Astrocyte (in vitro differentiated cells and primary cell): Measurements from ENCODE around the gene MAP1LC3A. TPM values are rescaled to one million over a fixed set of nuclear protein-coding genes. Genes with fewer than 3 reads are reported as not detected.
"Not testable (repeated sequence)": the region's sequence is repeated elsewhere in the genome, so short reads cannot be mapped to it uniquely, and the experiment has no call there.

Experiments
- DNase-seq: peaks from one replicate; pipeline ENCODE4 v3.0.0-alpha.2; 2010; ENCODE audit warnings: low read depth
- FAIRE-seq: peaks from 2 replicates; lab custom pipeline; 2011; peaks lifted over from hg19 to GRCh38; lab: Jason Lieb, UNC
- H2AFZ ChIP-seq: 2 replicates; pipeline ENCODE4 v1.6.0; 2012; ENCODE audit warnings: low read depth, low read length, inconsistent platforms
- H3K27ac ChIP-seq: 2 replicates; pipeline ENCODE4 v1.5.1; 2011; ENCODE audit warnings: low read depth, low read length, inconsistent platforms
- H3K27me3 ChIP-seq: 2 replicates; pipeline ENCODE4 v1.6.0; 2011; ENCODE audit warnings: low read length, inconsistent platforms; ENCODE audit not compliant: insufficient read depth
- H3K36me3 ChIP-seq: 2 replicates; pipeline ENCODE4 v1.5.1; 2011; ENCODE audit warnings: low read length, inconsistent platforms; ENCODE audit not compliant: insufficient read depth
- H3K4me1 ChIP-seq: 2 replicates; pipeline ENCODE4 v1.5.1; 2011; ENCODE audit warnings: low read length, inconsistent platforms; ENCODE audit not compliant: insufficient read depth
- H3K4me2 ChIP-seq: 2 replicates; pipeline ENCODE4 v1.6.0; 2012; ENCODE audit warnings: low read length, inconsistent platforms
- H3K4me3 ChIP-seq: 2 replicates; pipeline ENCODE4 v1.5.1; 2011; ENCODE audit warnings: low read depth, mild to moderate bottlenecking, low read length, inconsistent platforms; ENCODE audit not compliant: insufficient read depth
- H3K79me2 ChIP-seq: 2 replicates; pipeline ENCODE4 v1.6.0; 2012; ENCODE audit warnings: mild to moderate bottlenecking, low read length, inconsistent platforms; ENCODE audit not compliant: insufficient read depth
- H3K9ac ChIP-seq: 2 replicates; pipeline ENCODE4 v1.6.0; 2012; ENCODE audit warnings: mild to moderate bottlenecking, low read length, inconsistent platforms
- H3K9me3 ChIP-seq: 2 replicates; pipeline ENCODE4 v1.5.1; 2012; ENCODE audit warnings: low read depth, mild to moderate bottlenecking, low read length, inconsistent platforms; ENCODE audit not compliant: insufficient read depth
- H4K20me1 ChIP-seq: 2 replicates; pipeline ENCODE4 v1.6.0; 2012; ENCODE audit warnings: low read length, inconsistent platforms; ENCODE audit not compliant: insufficient read depth
- H3K27ac Mint-ChIP-seq: one replicate; pipeline ENCODE4 v1.8.0; 2021; ENCODE audit warnings: mild to moderate bottlenecking, mixed read lengths; ENCODE audit not compliant: unreplicated experiment
- H3K27me3 Mint-ChIP-seq: one replicate; pipeline ENCODE4 v1.8.0; 2021; ENCODE audit warnings: low read depth, mixed read lengths; ENCODE audit not compliant: unreplicated experiment
- H3K36me3 Mint-ChIP-seq: one replicate; pipeline ENCODE4 v1.8.0; 2021; ENCODE audit warnings: low read depth, mixed read lengths; ENCODE audit not compliant: unreplicated experiment
- H3K4me1 Mint-ChIP-seq: one replicate; pipeline ENCODE4 v1.8.0; 2021; ENCODE audit warnings: low read depth, mixed read lengths; ENCODE audit not compliant: unreplicated experiment
- H3K4me3 Mint-ChIP-seq: one replicate; pipeline ENCODE4 v1.8.0; 2021; ENCODE audit warnings: mild to moderate bottlenecking, moderate library complexity, mixed read lengths; ENCODE audit not compliant: unreplicated experiment
- H3K9me3 Mint-ChIP-seq: one replicate; pipeline ENCODE4 v1.8.0; 2021; ENCODE audit warnings: mild to moderate bottlenecking, mixed read lengths; ENCODE audit not compliant: unreplicated experiment
- EZH2 ChIP-seq: IDR thresholded peaks from 2 replicates; pipeline ENCODE4 v1.6.1; 2012; ENCODE audit warnings: mild to moderate bottlenecking, low read length, inconsistent platforms; ENCODE audit not compliant: insufficient read depth
- total RNA-seq: library from RNA; stranded (reverse); gene quantifications from 2 replicates; pipeline ENCODE4 v1.2.1, GENCODE V29; 2021
- TF ChIP-seq, protein P1 (sequence below): IDR thresholded peaks from 2 replicates; pipeline ENCODE4 v1.5.1; 2011; ENCODE audit warnings: low read depth, mild to moderate bottlenecking, inconsistent platforms, low read length, moderate library complexity; ENCODE audit not compliant: insufficient read depth

The MAP1LC3A gene
- total RNA-seq, 1 donor from 2014 or later: 48.9 TPM

DNA sequence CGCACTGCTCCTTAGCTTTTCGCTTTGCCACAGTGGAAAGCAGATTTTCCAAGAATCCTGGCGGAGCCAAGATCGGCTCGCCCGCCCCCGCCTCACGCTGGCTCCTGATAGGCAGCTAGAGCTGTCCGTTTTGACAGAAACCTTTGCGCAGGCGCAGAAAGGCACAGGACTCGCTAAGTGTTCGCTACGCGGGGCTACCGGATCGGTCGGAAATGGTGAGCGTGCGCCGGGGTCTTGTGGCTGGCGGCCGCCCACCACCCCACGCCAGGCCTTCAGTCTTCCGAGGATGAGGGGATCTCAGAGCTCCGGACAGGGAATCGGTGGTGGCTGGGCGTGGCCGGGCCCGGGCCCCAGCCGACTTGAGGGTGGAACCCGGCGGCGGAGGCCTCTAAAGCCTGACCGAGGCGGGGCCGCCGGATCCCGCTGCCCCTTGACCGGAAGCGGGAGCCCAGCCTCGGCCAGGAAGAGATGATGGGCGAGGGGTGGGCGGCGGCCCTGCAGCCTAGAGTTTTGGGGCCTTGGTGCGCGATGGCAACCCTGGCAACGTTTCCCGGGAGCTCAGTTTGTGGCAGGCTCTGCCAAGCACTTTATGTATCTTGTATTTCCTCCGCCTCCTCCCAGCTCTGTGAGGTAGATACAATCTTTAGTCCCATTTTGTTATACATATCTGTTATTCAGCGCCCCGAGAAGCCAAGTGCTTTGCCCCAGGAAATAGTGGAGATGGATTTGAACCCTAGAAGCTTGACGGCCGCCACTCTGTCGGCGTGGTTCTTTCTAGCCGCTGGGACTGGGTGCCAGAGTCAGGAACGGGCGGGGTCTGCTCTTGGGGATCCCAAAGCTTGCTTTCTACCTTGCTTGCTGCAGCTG lies 42.0 kb upstream of the MAP1LC3A start, which contains the start of gene DYNLRB1:
Gene DYNLRB1, plus strand, starts transcription at position 176 of the 867 bp plus-strand sequence. Its CDS starts 37 bp downstream, at position 213.
- H2AFZ ChIP-seq: peak within 1 kb of the TSS; percentile 44
- no peak for FAIRE-seq

DNA sequence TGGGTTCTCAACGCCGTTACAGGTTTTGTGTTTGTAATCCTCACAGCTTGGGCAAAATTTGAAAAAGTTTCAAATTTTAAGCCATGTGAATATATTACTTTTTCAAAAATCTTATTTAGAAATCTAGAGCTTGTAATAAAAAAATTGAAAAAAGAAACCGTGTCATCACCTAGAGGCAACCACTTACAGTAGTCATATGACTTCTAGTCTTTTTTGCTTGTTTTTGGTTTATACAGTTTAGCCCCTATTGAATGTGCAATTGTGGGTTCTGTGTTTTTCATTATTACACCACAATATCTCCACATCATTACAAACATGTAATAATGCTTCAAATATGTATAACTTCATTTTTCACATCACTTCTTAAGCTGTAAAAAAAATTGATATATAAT lies 41.4 kb upstream of the MAP1LC3A start:
- Histone ChIP-seq H3K79me2 (peaks cover 56% of the 10 kb centered on the region), H3K4me1 (peaks cover 19% of the 10 kb centered on the region), H4K20me1 (peaks cover 47% of the 10 kb centered on the region), H3K9ac (peak overlapping the region; percentile 93), H3K27me3 (no peaks in the 10 kb centered on the region), H3K4me3 (peak overlapping the region; percentile 92), H3K4me2 (peak overlapping the region; percentile 91), H2AFZ (no peak overlapping the region), H3K9me3 (no peaks in the 10 kb centered on the region), H3K27ac (peak overlapping the region; percentile 89), H3K36me3 (peaks cover 7% of the 10 kb centered on the region)
- peaks cover 5% of the 10 kb centered on the region for H3K4me1 Mint-ChIP-seq
- H3K27ac Mint-ChIP-seq: peak overlapping the region; percentile 97
- no peak for FAIRE-seq
- peak overlapping the region; percentile 94 for H3K4me3 Mint-ChIP-seq
- H3K36me3 Mint-ChIP-seq: peaks cover 13% of the 10 kb centered on the region
- H3K27me3 Mint-ChIP-seq: no peaks in the 10 kb centered on the region
- TF ChIP-seq, protein P1, sequence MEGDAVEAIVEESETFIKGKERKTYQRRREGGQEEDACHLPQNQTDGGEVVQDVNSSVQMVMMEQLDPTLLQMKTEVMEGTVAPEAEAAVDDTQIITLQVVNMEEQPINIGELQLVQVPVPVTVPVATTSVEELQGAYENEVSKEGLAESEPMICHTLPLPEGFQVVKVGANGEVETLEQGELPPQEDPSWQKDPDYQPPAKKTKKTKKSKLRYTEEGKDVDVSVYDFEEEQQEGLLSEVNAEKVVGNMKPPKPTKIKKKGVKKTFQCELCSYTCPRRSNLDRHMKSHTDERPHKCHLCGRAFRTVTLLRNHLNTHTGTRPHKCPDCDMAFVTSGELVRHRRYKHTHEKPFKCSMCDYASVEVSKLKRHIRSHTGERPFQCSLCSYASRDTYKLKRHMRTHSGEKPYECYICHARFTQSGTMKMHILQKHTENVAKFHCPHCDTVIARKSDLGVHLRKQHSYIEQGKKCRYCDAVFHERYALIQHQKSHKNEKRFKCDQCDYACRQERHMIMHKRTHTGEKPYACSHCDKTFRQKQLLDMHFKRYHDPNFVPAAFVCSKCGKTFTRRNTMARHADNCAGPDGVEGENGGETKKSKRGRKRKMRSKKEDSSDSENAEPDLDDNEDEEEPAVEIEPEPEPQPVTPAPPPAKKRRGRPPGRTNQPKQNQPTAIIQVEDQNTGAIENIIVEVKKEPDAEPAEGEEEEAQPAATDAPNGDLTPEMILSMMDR: no peak
- TF ChIP-seq EZH2: no peak
- DNase-seq: no peak
- H3K9me3 Mint-ChIP-seq: no peaks in the 10 kb centered on the region

More for the DNA sequence above, 42.0 kb upstream of the MAP1LC3A start, which contains the start of gene DYNLRB1:
- peaks cover 41% of the 10 kb centered on the region for H4K20me1 ChIP-seq
- H3K79me2 ChIP-seq: peaks cover 50% of the 10 kb centered on the region
- Mint-ChIP-seq H3K27me3 (no peaks in the 10 kb centered on the region), H3K27ac (peak within 1 kb of the TSS; percentile 97), H3K4me3 (peak within 1 kb of the TSS; percentile 94), H3K36me3 (peaks cover 12% of the 10 kb centered on the region), H3K9me3 (no peaks in the 10 kb centered on the region), H3K4me1 (peaks cover 5% of the 10 kb centered on the region)
- no peaks in the 10 kb centered on the region for H3K9me3 ChIP-seq
- peaks cover 19% of the 10 kb centered on the region for H3K4me1 ChIP-seq
- H3K4me2 ChIP-seq: peak within 1 kb of the TSS; percentile 91
- no peaks in the 10 kb centered on the region for H3K27me3 ChIP-seq
- TF ChIP-seq EZH2: no peak
- TF ChIP-seq, protein P1: no peak
- peak within 1 kb of the TSS; percentile 92 for H3K4me3 ChIP-seq
- peak within 1 kb of the TSS; percentile 89 for H3K27ac ChIP-seq
- peaks cover 7% of the 10 kb centered on the region for H3K36me3 ChIP-seq
- peak within 1 kb of the TSS; percentile 93 for H3K9ac ChIP-seq
- DNase-seq: peak; percentile 91

DNA sequence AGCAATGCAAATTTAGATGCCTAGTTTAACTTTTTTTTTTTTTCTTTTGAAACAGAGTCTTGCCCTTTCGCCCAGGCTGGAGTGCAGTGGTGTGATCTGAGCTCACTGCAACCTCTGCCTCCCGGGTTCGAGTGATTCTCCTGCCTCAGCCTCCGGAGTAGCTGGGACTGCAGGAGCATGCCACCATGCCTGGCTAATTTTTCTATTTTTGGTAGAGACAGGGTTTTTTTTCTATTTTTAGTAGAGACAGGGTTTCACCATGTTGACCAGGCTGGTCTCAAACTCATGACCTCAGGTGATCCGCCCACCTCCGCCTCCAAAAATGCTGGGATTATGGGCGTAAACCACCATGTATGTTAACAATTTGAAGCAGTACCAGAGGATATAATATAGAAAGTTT lies 39.7 kb upstream of the MAP1LC3A start:
- not testable (repeated sequence) for FAIRE-seq, H3K36me3 ChIP-seq, H3K9ac ChIP-seq, H3K27me3 ChIP-seq, H2AFZ ChIP-seq, H3K27me3 Mint-ChIP-seq, H3K4me2 ChIP-seq, DNase-seq, H3K27ac ChIP-seq, H3K4me3 Mint-ChIP-seq, H3K4me3 ChIP-seq, H3K9me3 ChIP-seq, H3K27ac Mint-ChIP-seq, H3K9me3 Mint-ChIP-seq
- Histone ChIP-seq H3K4me1 (peaks cover 33% of the 10 kb centered on the region), H4K20me1 (peaks cover 65% of the 10 kb centered on the region), H3K79me2 (peaks cover 73% of the 10 kb centered on the region)
- Mint-ChIP-seq H3K36me3 (peaks cover 14% of the 10 kb centered on the region), H3K4me1 (peaks cover 18% of the 10 kb centered on the region)

DNA sequence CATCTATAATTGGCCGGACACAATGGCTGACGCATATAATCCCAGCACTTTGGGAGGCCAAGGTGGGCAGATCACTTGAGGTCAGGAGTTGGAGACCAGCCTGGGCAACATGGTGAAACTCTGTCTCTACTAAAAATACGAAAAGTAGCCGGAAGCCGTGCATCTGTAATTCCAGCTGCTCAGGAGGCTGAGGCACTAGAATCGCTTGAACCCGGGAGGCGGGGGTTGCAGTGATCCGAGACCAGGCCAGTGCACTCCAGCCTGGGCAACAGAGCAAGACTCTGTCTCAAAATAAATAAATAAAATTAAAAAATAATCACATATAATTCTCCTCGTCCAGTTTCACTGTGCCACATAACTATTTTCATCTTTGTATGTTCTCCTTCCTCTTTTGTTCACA lies 38.7 kb upstream of the MAP1LC3A start:
- H3K4me2 ChIP-seq, H3K9ac ChIP-seq, H3K36me3 ChIP-seq, H3K27me3 Mint-ChIP-seq, H3K9me3 ChIP-seq, H3K4me3 ChIP-seq, FAIRE-seq, H3K27ac ChIP-seq, DNase-seq, H3K27ac Mint-ChIP-seq, H2AFZ ChIP-seq, H3K9me3 Mint-ChIP-seq, H3K27me3 ChIP-seq: not testable (repeated sequence)
- H3K4me3 Mint-ChIP-seq: peak overlapping the region; percentile 45
- Histone ChIP-seq H4K20me1 (peaks cover 67% of the 10 kb centered on the region), H3K4me1 (peaks cover 30% of the 10 kb centered on the region), H3K79me2 (peaks cover 82% of the 10 kb centered on the region)
- H3K4me1 Mint-ChIP-seq: peaks cover 18% of the 10 kb centered on the region
- peaks cover 14% of the 10 kb centered on the region for H3K36me3 Mint-ChIP-seq
